Measurements from ENCODE around the gene PTGFR.
A peak's percentile ranks its signal among the peaks of the same experiment; 100 is the strongest.

Gene PTGFR

DNA sequence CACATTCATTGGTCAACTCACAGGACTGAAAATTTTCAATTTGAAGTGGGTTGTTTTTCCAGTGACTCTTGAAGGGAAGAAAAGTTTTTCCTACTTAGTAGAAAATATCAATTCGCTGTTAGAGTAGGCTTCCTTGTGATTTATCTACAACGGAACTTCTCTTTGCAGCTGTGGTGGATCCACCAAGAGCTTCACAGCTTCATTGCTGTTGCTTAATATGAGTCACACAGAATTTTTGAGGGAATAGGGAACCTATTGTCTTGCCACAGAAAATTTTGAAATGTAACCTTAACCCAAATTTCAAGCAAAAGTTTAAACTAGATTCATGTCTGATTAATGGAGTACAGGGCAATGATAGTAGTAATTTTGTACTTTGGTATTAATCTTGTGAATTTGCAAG, 71.1 kb downstream of the PTGFR start:
- DNase-seq, result no peak
- Histone ChIP-seq H3K27ac (no peak overlapping the region), H3K27me3 (replicated peaks) (no peaks in the 10 kb centered on the region), H3K36me3 (replicated peaks) (no peaks in the 10 kb centered on the region), H3K4me3 (ENCODE audit: low read depth, low read length) (no peak overlapping the region)
- TF ChIP-seq, protein P1, sequence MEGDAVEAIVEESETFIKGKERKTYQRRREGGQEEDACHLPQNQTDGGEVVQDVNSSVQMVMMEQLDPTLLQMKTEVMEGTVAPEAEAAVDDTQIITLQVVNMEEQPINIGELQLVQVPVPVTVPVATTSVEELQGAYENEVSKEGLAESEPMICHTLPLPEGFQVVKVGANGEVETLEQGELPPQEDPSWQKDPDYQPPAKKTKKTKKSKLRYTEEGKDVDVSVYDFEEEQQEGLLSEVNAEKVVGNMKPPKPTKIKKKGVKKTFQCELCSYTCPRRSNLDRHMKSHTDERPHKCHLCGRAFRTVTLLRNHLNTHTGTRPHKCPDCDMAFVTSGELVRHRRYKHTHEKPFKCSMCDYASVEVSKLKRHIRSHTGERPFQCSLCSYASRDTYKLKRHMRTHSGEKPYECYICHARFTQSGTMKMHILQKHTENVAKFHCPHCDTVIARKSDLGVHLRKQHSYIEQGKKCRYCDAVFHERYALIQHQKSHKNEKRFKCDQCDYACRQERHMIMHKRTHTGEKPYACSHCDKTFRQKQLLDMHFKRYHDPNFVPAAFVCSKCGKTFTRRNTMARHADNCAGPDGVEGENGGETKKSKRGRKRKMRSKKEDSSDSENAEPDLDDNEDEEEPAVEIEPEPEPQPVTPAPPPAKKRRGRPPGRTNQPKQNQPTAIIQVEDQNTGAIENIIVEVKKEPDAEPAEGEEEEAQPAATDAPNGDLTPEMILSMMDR (IDR thresholded peaks at IDR 0.05; ENCODE audit: low read depth, low read length, missing control alignments), result no peak
- in situ Hi-C loops (cut with HindIII; ENCODE audit: low pct_ligation_motif_present, low sequenced_read_pairs), result no loop called here

DNA sequence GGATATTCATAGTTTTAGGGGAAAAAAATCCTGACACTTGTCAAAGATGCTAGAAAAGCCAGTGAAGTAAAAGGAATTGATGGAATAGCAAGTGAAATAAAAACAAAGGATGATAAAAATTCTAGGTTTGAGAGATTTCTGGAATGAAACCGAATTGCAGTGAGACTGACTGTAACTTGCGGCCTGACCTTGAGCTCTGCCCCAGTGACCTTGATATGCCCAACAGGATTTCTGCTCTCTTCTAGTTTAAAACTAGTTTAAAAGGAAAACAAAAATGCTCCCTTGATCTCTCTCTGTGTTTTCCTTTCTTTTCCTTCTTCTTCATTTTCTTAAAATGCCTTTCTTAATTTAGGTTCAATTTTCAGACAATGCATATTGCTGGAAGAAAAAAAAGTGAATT, 74.6 kb downstream of the PTGFR start:
- in situ Hi-C loops (cut with HindIII; ENCODE audit: low pct_ligation_motif_present, low sequenced_read_pairs), result no loop called here
- TF ChIP-seq, protein P1 (IDR thresholded peaks at IDR 0.05; ENCODE audit: low read depth, low read length, missing control alignments), result no peak
- DNase-seq, result no peak
- no peaks in the 10 kb centered on the region for H3K27me3 ChIP-seq (replicated peaks)
- no peaks in the 10 kb centered on the region for H3K36me3 ChIP-seq (replicated peaks)
- no peak overlapping the region for H3K4me3 ChIP-seq (ENCODE audit: low read depth, low read length)
- H3K27ac ChIP-seq, result no peak overlapping the region

DNA sequence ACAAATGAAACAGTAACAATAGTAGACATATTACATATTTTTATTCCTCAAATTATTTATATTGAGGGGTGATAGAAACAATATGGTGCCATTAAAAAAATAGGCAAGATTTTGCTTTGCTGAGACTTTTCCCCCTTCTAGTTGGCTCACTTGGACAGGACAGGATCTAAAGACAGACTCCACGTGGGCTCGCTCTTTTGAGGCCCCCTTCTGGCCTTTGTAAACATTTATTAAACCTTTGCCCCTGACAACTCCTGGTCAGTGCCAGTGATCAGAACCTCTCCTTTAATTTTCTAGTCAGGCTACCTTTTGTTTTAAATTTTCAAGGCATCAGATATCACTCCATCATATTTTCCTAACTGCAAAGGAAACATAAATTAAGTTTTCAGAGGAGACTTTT, 79.8 kb downstream of the PTGFR start:
- no peak overlapping the region for H3K4me3 ChIP-seq (ENCODE audit: low read depth, low read length)
- no peaks in the 10 kb centered on the region for H3K36me3 ChIP-seq (replicated peaks)
- H3K27ac ChIP-seq, result no peak overlapping the region
- no peaks in the 10 kb centered on the region for H3K27me3 ChIP-seq (replicated peaks)
- no peak for DNase-seq
- in situ Hi-C loops (cut with HindIII; ENCODE audit: low pct_ligation_motif_present, low sequenced_read_pairs), result no loop called here
- TF ChIP-seq, protein P1 (IDR thresholded peaks at IDR 0.05; ENCODE audit: low read depth, low read length, missing control alignments), result peak; percentile 20

DNA sequence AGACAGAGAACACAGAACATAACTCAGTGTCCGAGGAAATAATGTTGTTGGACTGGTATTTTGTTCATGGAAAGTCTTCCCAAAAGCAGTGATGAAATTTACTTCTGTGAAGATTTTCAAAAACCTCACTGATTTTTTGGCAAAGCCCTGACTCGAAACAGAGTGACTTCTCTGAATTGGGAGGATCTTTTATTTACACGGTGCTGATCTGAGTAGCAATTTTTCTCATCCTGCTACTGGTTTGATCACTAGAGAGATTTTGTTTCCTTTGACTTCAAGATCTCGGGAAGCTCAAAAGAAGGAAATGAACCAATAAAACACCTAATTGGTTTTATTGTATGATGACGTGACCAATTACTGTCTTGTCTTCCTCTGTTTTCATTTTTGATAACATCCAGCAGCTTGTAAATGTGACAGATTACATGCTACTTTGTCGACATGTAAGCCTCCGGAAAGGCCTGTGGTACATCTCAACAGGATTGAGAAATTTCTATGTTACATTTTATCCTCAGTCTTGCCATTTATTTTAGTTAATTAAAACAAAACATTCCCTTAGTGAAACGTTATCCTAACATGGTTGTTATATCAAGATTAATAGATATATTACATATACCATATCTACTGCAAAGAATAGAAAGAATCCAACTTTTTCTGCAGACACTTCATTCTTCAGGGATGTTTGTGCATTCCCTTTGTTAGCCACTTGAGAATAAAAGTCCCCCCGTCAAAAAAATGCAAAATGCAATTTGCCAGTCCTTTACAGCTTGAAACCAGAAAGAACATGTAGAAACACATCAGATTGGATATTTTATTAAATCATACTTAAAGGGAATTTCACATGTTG, 86.7 kb downstream of the PTGFR start:
- TF ChIP-seq, protein P1 (IDR thresholded peaks at IDR 0.05; ENCODE audit: low read depth, low read length, missing control alignments), result no peak
- Histone ChIP-seq H3K4me3 (ENCODE audit: low read depth, low read length) (no peak overlapping the region), H3K27ac (no peak overlapping the region), H3K27me3 (replicated peaks) (no peaks in the 10 kb centered on the region), H3K36me3 (replicated peaks) (no peaks in the 10 kb centered on the region)
- in situ Hi-C loops (cut with HindIII; ENCODE audit: low pct_ligation_motif_present, low sequenced_read_pairs), result no loop called here
- no peak for DNase-seq

DNA sequence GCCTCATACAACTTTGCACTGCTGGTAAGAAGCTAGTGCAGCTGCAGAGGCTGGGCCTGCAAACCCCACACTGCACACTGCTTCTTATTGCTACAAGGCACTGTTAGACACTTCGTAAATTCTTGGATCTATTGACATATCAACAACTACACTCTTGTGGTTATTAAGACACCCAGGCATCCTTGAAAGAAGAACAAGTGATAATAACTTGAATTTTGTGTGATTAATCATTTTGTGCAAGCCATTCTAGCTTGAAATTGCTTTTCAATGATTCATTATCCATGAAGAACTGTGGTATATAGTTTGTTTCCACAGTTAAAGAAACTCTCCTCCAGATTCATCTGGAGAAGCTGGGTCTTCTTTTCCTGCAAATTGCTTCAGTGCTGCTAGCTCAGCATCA, 95.8 kb downstream of the PTGFR start:
- in situ Hi-C loops (cut with HindIII; ENCODE audit: low pct_ligation_motif_present, low sequenced_read_pairs), result no loop called here
- H3K36me3 ChIP-seq (replicated peaks), result no peaks in the 10 kb centered on the region
- no peak overlapping the region for H3K27ac ChIP-seq
- no peaks in the 10 kb centered on the region for H3K27me3 ChIP-seq (replicated peaks)
- DNase-seq, result peak; percentile 14
- H3K4me3 ChIP-seq (ENCODE audit: low read depth, low read length), result no peak overlapping the region
- TF ChIP-seq, protein P1 (IDR thresholded peaks at IDR 0.05; ENCODE audit: low read depth, low read length, missing control alignments), result no peak

DNA sequence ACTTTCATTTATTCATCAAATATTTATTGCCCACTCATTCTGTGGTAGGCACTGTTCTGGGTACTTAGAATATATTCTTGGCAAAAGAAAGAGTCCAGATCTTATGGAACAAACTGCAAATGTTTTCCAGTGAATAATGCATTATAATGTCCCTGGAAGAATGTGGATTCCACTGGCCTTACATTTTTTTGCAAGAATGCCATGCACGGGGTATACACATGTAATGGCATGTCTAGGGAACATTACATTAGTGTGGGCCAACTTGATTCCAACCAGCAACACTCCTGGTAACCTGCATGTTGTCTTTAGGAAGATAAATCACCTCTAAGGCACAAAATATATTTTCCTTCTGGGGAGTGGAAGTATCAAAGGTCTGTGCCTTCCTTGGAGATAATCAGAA, 96.4 kb downstream of the PTGFR start:
- TF ChIP-seq, protein P1 (IDR thresholded peaks at IDR 0.05; ENCODE audit: low read depth, low read length, missing control alignments), result no peak
- in situ Hi-C loops (cut with HindIII; ENCODE audit: low pct_ligation_motif_present, low sequenced_read_pairs), result no loop called here
- no peak for DNase-seq
- Histone ChIP-seq H3K36me3 (replicated peaks) (no peaks in the 10 kb centered on the region), H3K4me3 (ENCODE audit: low read depth, low read length) (no peak overlapping the region), H3K27ac (no peak overlapping the region), H3K27me3 (replicated peaks) (no peaks in the 10 kb centered on the region)
